GDM1 (cell line): ENCODE measurements around the gene MLPH.

ENCODE experiments used
- DNase-seq: peaks from one replicate; lab custom pipeline; 2025; lab: John Stamatoyannopoulos, UW

MLPH gene

DNA sequence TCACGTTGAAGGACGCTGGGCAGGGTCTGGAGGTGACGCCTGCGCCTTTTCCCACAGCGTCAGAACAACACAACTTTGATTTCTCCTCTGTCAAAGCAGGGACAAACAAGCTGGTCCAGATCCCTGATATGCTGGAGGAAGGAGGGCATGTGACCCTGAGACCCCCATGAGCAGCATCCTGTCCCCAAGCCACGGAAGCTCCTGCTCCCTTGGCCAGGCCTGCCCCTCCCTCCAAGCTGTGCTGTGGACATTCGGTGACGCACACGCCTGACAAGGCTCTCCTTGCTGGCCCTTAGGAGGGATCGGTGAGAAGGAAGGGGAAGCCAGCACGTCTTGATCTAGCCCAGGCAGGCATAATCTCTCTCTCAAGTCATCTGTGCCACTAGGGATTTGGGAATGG lies 11.3 kb downstream of the MLPH start:
- no peak for DNase-seq

DNA sequence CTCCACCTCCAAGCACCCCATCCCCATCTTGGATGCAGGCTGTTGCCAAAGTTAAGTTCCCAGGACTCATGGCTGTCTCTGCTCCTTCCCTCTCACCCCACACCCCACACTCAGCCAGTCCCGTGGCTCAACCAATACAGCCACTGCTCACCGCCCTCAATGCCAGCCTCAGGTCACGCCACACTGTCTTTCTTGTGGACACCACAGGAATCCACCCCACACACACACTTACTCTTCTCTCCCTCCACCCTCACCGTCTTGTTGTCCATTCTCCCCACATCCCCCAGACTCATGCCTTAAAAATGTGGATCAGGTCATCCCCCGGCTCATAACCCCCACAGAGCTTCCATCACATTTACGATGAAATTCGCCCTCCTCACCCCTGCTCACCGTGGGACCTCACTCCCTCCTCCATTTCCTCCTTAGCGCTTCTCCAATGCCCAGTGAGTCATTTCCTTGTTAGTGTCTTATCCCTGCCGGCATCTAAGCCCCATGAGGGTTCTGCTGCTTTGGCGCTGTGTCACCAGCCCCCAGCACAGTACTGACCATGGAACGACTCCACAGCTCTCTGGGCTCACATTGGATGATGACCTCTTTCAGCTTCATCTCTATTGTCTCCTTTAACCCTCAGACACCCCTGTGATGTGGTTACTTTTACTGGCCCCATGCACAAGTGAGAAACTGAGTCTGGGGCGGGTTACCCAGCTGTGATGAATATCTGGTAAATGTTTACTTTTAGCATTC lies 13.8 kb downstream of the MLPH start:
- DNase-seq, result peak; percentile 27

DNA sequence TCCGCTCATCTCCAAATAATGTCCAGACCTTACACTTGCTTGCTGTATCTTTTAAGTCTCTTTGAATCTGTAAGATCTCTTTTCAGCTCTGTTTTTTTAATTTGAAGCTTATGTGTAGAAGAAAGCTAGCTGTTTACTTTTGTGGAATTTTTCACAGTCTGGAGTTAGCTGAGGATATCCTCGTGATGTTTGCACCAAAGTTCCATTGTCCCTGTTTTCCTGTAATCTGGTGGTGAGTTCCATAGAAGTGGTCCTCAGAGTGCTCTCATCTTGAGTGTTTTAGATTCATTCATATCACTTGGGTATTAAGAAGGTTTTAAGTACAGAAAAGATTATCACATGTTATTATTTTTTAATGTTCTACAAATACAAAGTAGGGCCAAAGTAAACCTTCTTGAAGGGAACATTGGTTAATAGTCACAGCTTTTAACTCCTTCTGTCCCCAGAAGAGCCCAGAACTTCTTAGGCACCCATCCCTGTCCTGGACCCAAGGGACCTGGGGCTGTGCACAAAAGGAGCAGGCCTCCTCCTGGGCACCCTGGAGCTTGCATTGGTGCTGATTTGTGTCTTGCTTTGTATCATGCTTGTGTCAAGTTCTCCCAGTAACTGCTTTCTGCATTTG lies 15.0 kb downstream of the MLPH start:
- no peak for DNase-seq

DNA sequence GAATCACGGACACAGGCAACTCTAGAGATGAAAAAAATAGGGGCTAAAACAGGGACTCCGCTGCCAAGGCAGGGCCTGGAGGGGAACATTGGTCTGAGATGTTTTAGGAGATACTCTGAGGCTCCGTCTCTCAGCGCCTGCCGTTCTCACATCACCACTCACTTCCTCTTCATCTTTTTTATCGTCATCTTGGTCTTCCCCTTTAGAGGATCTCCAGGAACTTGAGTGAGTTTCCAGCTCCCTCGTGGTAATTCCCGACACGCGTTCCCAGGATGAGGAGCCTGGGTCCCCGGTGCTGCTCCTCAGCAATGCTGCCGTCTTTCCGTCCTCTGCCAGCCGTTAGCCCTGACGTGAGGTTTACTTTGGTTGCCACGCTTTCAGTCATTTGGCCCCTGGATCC lies 16.1 kb downstream of the MLPH start:
- no peak for DNase-seq

DNA sequence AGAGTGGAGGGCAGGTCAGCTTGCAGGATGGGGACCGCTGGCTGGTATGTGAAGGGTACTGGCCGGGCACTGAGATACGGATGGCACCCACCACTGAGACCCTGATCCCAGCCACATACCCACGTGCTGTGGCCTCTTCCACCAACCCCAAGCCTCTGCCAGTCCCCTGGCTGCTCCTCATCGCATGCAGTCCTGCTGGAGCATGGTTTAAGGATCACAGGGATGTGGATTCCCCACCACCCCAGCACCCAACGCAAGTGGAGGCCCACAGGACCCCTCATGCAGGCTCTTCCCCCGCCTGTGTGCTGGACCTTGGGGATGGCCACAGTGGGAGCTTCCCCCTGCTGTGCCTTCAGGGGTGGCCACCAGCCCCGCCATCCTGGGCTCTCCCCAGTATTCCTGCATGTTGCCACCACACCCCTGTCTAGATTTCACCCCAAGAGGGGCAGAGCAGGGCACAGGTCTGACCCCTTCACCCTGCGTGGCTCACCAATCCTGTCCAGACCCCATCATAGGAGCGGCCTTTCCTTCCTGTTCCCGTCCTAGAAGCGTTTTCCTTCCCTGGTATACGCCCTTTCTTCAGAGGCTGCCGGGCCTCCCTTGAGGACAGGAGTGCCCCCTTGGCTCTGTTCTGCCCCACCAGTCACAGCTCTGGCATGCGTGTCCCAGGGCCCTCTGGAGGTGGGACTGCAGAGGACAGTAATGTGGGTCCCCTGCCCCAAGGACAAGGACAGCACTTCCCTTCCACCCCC lies 18.3 kb downstream of the MLPH start:
- no peak for DNase-seq

DNA sequence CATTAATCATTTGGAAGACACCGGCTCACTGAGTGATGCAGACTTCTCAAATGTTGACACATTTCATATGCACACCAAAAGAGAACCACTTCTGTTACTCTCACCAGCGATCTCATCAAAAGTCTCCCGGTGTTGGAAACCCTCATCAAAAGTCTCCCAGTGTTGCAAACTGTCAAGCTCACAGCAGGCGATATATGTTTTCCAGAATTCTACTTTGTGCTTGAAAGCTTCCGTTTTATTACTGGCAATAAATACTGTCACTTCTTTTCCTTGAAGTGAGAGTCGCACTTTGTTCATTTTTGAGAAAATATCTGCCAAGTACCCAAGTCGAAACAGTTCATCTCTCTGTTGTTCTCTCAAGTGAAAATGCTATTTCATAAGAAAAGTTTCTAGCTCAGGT lies 20.5 kb downstream of the MLPH start:
- no peak for DNase-seq

DNA sequence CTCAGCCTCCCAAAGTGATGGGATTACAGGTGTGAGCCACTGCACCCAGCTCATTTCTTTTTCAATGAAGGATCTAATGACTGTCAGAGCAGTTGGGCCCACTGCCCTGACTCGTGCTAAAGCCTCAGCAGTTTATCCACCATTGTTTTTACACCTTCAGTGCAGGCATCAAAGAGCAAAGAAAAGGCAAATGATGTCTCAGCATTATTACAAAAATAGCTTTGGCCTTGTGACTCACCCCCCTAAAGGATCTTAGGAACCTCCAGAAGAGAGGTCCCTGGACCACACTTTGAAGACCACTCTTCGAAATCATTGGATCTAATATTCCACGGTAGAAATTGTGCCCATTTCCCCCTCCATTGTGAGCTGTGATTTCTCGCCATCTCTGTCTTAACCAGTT lies 21.3 kb downstream of the MLPH start:
- DNase-seq, result no peak

DNA sequence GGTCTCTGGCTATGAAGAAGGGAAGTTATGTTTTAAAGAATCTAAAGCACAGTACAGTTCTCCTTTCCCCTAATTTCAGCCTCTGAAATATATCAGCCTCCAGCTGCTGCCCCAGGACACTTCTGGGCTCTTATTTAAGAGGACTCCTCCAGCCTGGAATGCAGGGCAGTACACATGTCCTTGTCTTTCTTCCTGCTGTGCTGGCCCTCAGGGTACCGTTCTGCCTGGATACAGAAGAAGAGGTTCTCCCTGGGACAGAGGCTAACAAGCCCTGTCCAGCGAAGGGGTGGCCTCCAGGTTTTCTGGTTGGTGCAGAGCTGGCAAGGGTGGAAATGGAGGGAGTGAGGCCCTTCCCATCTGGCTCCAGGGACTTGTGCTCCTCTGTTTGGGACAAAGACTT lies 22.1 kb downstream of the MLPH start:
- DNase-seq, result no peak

DNA sequence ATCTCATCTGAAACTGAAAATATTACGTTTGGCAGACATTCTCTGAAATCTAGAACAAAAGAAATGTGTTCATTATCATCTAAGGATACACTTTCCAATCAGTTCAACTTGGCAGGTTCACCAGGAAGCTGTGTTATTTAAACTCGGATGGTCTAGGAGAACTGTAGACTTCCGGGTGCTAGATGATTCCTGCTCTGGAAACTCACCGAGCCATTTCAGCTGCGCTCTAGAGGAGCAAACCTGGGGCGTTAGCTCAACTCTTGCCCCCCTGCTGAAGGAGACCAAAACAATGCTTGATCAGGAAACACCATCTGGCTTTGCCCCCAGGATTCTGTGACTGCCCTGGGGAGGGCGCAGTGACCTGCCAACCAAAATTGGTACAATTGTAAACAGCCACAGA lies 22.9 kb downstream of the MLPH start:
- no peak for DNase-seq

DNA sequence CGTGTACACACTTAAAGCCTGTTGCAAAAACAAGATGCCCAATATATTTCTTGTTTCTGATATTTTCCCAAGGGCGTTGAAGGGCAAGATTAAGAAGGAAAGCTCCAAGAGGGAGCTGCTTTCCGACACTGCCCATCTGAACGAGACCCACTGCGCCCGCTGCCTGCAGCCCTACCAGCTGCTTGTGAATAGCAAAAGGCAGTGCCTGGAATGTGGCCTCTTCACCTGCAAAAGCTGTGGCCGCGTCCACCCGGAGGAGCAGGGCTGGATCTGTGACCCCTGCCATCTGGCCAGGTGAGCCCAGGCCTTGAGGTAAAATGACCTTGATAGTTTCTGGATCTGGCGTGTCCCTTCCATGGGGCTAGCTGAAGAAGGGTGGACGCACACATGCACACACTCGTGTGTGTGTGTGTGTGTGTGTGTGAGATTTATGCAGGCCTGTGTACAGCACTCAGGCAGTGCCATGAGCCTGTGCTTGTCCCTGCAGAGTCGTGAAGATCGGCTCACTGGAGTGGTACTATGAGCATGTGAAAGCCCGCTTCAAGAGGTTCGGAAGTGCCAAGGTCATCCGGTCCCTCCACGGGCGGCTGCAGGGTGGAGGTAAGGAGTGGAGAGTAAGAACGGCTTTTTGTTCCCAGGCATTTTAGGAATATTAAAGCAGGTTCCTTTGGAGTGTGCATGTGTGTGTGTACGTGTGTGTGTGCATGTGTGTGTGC lies 23.6 kb downstream of the MLPH start:
- DNase-seq, result no peak

DNA sequence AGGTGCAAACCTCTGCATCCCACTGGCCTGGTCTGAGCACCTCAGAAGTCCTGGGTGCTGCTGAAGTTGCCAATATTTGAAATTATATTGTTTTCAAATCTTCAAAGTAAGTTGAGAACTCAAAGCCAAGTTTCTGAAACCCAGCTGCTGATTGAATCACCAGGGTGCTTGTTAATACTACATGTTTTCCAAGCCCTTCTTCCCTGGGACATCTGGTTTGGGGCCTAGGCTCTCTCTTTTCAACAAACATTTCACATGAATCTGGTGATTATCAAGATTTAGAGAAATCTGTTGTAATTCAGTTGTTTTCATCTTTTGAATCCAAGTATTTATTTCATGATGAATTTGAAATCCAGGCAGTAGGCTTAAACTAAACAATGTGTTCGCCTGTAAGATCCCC lies 24.4 kb downstream of the MLPH start:
- DNase-seq, result no peak

DNA sequence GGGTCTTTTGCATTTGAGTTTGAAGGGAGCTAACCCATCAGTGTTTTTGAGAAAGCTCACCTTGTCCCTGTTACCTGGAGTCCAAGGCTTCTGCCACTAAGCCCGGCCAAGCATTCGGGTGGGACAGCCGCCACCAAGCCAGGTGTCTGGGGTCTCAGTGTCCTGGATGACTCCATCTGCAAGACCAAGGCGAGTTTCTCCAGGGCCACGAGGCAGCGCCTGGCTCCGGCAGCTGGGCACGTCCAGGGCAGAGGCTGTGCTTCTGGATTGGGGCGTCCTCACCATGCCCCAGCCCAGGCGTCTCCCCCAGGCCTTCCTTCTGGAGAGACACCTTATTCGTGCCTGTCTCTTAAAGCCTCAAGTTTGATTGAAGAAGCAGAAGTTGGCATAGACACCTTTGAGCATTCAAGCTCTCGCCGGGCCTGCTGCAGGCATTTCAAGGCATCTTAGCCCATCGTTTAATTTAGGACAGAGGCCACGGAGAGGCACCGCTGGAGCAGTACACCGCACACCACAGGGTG lies 24.9 kb downstream of the MLPH start:
- DNase-seq, result no peak

DNA sequence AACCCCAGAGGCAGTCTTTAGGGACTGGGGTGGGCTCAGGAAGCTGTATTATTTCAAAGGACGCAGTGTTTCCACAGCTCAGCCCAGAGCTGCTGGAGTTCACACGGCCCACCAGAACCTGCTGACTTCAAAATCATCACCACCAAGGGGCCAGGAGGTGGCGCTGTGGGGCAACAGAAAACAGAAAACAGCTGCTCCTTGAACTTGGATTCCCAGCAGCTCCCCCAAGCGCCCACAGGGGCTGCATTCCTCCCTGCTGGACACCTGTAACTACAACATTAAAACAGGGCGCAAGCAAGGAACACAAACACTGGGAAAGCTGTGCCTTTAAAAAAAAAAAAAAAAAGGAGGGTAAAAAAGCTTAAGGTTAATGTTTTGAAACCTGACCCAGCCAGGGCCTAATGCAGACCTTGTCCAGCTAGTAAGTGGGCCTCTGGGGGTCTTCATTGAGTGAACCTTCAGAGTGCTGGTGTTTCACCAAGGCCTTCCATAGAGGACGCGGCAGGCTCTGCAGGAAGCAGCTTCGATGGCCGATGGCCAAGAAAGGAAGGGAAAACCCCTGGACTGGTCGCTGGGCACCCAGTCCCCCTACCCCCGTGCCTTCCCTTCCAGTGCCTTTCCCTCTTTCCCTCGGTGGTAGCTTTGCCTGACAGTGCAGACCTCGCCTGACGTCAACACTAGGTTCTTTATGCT lies 25.9 kb downstream of the MLPH start:
- peak; percentile 55 for DNase-seq

DNA sequence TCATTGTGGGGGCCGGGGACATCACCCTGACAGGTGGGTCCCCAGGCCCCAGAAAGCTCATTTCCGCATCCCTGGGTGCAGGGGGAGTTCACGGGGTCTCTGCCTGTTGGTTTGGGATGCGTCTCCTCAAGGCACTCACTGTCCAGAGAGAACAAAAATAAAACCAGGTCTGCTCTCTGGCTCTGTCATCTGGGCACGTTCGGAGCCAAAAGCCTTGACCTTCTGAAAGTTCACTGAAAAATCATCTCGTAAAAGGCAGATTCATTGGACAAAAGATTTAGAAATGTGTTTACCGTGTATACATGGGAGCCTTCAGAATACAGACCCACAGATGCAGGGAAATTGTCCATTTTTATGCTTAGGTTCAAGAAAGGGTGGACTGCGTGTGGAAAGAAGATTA lies 26.6 kb downstream of the MLPH start:
- no peak for DNase-seq

DNA sequence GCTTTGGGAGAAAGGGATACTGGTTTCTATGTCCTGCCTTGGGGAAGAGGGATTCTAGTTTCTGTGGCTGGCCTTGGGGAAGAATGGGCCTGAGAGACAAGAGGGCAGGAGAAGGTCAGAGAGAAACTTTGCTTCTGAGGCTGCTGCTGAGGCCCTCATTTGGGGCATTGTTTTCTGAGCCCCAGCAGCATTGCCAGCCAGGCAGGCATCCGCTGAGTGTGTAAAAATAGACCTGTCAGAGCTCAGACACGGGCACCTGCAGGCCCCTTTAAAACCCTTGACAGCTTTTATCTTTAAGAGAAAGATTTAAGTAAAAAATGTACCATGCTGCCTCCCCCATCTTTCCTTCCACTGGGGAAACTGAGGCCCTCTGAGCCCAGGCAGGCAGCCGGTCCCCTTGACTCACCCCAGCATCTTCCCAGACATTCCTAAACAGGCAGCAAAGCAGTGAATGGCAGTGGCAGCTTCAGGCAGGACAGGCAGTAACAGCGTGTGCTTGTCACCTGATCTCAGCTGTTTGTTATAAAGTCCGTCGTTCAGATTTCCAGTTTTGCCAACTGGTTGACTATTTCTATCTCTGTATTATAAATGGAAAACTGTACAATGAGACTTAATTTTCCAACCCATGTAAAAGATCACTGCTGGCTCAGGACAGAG lies 27.6 kb downstream of the MLPH start:
- no peak for DNase-seq

DNA sequence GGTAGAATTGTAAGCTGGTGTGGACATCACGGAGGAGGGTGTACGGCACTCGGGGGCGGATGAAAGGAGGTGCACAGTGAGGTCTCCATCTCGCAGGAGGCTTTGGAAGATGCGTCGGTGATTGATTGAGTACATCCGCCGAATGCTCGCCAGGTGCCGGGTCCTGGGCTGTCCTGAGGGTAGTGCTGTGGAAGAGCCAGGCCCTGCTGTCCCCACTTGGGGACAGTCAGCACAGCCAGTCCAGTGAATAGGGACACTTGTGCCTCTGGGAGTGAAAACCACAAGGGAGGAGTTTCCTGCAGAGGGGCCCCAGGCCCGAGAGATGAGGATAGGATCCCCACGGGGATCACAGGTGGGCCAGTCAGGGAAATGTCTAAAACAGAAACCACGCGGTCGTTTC lies 28.1 kb downstream of the MLPH start:
- no peak for DNase-seq

DNA sequence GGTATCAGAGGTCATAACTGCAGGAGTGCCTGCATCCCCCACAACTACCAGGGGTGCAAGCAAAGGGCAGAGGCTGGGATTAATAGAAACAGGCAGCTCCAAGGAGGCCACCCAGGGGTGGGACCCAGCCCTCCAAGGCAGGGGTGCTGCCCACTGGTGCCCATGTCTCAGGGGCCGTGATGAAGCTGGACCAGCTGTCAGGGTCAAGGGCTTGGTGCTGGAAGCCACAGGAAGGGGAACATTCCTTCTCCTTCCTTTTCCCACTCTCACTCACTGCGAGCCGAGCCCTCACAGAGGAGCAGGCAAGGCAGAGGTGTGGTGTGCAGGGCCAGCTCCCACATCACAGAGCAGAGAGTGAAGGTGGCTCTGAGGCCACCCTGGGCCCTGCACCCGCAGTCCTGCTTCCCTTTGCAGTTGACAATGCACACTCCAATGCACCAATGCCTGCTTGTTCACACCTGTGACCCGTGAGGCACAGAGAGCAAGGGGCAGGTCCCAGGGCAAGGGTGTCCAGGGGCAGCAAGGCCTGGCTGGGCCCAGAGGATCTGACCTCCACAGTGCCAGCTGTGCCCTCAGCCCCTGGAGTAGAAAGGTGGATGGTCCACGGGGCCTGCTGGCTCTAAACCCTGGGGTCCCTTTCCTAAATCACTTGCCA lies 28.7 kb downstream of the MLPH start:
- no peak for DNase-seq

DNA sequence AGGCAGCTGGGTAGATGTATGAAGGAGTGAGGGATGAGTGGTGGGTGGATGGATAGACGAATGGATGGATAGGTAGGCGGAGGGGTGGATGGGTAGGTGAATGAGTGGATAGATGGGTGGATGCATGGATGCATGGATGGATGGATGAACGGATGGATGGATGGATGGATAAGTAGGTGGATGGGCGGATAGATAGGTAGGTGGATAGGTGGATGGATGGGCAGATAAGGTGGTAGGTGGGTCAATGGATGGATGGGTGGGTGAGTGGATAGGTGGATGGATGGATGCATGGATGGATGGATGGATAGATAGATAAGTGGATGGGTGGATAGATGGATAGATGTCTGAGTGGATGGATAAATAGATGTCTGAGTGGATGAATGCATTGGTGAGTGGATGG lies 30.1 kb downstream of the MLPH start:
- DNase-seq, result no peak

DNA sequence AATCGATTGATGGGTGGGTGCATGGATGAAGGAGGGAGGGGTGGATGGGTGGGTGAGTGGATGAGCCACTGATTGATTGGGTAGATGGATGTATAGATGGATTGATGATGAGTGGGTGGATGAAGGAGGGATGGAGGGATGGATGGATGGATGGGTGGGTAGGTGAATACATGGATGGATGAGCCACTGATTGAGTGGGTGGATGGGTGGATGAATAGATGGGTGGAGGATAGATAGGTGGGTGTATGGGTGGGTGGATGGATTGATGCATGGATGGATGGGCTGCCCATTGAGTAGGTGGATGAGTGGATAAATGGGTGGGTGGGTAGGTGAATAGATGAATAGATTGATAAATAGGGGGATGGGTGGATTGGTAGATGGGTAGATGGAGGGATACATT lies 30.9 kb downstream of the MLPH start:
- DNase-seq, result no peak

DNA sequence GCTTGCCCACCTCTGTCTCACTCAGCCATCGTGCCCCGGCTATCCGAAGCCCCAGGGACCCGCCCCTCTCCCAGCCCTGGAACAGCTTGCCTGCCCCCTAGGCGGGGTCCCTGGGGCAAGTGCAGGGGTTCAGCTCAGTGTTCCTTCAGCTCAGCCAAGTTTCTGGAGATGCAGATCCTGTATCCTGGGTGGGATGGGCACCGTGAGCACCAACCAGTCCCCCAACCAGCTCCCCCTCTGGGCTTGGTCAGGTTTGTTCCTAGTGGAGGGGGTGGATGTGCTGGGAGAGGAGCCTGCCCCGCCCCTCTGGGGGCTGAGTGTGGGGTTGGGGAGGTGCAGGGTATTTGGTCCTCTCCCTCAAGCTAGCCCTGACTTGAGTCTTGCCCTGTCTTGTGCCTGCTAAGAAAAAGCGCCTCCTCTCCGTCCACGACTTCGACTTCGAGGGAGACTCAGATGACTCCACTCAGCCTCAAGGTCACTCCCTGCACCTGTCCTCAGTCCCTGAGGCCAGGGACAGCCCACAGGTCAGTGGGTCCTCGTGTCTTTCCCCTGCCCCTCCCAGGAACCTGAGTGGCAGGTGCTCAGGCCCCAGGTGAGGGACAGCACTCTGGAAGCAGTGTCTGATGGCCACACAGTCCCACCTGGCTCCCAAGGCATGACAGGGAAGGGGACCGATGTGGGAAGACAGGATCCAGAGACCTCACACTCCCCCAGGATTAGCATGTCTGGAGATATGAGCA lies 32.6 kb downstream of the MLPH start:
- DNase-seq, result no peak
